HTERT RPE-1 (cell line): ENCODE data around the gene MAP1S.
"Not testable (repeated sequence)": the region's sequence is repeated elsewhere in the genome, so short reads cannot be mapped to it uniquely, and the experiment has no call there.

ENCODE experiments used
- in situ Hi-C: fragments of 300-500 bp; cut with MboI; formaldehyde crosslinking; loops from 4 replicates; pipeline ENCODE4 v1.14.3; 2020; ENCODE audit warnings: low sequenced_read_pairs

MAP1S gene

DNA sequence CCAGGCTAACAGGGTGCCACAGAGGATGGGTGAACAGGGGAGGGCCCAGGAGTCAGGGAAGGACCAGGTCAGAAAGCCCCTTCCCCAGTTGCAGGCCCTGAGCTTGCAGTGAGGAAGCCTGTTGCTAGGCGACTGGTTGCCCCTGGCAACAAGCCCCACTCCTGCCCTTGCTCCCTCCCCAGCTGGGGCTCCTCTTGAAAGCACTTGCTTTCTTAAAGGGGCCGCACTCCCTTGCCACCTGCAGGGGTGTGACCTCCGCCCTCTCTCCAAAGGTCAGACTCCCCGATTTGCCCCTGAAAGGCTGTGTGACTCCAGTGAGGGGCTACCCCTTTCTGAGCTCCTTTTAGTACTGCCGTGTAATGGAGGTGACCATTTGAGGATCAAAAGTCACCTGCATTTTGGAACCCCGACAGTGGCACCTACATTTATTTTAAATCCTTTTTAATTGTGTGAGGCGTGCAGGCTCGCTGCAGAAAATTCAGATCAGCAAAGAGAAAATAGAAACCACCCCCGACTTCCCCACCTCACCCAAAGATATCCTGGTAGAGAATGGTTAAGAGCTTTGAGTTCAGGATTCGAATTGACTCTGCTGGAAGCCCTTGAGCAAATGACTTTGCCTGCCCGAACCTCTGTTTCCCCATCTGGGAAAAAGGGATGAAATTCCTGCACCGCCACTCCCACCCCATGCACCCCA, 36.8 kb downstream of the MAP1S start:
- in situ Hi-C loops: no loop called here

DNA sequence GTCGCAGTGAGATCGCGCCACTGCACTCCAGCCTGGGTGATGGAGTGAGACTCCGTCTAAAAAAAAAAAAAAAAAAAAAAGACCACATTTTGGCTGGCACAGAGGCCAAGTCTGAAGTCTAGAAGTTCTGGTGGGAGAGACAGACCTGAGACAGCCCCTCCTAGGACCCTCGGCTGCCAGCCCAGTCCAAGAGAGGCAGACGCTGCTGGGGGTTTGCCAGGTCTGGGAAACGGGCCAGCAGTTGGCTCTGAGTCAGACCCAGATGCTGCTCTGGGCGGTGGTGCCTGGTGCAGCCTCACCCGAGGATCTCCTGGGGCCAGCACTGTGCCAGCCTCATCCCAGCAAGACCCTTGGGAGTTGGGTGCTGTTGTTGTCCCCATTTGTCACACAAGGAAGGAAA, 37.8 kb downstream of the MAP1S start:
- in situ Hi-C loops: no loop called here

DNA sequence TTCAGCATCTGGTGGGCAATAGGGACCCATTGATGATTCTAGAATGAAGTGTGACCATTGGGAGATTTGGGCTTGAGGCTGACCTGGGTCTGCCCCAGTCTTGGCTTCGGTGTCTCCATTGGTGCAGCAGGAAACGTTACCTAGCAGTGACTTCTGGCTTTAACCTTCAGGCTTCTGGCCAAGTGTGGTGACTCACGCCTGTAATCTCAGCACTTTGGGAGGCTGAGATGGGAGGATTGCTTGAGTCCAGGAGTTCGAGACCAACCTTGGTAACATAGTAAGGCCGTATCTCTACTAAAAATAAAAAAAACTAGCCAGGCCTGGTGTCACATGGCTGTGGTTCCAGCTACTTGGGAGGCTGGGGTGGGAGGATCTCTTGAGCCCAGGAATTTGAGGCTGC, 39.2 kb downstream of the MAP1S start:
- in situ Hi-C loops: no loop called here

DNA sequence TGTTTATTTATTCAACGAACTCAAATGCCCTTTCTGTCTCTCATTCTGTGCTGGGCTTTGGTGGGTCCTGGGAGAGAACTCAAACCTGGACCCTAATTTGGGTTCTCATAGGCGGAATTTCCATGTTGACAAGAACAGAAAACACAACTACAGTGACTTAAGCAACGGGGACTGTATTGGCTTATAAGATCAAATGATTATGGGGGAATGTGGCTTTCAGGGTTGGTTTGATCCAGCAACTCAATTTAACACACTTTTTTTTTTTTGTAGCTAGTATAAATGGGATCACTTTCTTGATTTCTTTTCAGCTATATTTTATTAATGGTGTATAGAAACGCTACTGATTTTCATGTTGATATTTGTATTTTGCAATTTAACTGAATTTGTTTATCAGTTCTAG, 41.9 kb downstream of the MAP1S start:
- in situ Hi-C loops: no loop called here

DNA sequence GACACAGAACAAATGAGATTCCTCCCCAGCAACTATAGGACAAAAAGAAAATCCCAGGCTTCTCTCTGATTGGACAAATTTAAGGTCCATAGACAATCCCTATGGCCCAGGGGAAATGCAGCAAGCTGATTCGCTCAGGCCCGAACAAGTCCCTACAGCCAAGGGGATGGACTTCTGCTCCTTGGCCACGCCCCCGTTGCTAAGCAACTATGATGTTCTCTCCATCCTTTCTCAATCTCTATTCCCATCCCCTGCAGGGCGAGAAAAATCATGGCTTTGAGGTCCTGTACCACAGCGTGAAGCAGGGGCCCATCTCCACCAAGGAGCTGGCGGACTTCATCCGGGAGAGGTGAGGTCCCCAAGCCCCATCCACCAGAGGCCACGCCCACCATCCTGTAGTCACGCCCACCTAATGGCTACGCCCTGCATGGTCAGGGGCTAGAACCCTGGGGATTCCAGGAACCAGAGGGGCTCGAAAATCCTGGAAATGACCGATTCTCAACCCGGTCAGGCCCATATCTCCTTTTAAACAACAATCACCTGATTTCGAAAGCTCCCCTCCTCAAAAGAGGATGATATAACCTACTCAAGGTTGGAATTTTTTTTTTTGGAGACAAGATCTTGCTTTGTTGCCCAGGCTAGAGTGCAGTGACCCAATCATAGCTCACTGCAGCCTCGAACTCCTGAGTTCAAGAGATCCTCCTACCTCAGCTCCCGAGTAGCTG, 43.4 kb downstream of the MAP1S start:
- in situ Hi-C loops: no loop called here

DNA sequence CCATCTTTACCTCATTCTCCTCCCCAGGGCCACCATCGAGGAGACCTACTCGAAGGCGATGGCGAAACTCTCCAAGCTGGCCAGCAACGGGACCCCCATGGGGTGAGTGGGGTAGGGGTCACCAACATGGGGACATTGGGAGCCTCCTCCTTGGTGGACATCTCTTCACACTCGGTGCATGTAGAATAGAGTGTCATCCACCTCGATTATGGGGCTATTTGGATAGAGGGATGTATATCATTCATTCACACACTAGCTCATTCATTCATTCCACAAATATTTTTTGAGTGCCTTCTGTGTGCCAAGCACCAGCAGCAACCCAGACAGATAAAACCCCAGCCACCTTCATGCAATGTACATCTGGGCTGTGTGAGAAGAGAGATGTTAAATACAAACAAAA, 45.1 kb downstream of the MAP1S start:
- in situ Hi-C loops: no loop called here

DNA sequence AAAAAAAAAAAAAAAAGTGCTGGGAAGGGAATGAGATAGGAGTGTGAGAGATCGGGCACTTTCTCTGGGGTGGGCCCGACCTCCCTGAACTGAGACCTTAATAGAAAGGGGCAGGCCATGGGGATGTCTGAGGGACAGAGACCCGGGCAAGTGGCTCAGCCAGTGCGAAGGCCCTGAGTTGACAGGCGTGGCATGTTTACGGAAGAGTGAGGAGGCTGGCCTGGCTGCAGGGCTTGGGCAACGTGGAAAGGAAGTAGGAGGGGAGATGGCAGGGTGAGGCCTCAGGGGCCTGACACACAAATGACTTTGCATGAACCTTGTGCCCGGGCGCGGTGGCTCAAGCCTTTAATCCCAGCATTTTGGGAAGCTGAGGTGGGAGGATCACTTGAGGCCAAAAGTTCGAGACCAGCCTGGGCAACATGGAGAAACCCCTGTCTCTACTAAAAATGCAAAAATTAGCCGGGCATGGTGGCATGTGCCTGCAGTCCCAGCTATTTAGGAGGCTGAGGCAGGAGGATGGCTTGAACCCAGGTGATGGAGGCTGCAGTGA, 45.9 kb downstream of the MAP1S start:
- in situ Hi-C loops: no loop called here

DNA sequence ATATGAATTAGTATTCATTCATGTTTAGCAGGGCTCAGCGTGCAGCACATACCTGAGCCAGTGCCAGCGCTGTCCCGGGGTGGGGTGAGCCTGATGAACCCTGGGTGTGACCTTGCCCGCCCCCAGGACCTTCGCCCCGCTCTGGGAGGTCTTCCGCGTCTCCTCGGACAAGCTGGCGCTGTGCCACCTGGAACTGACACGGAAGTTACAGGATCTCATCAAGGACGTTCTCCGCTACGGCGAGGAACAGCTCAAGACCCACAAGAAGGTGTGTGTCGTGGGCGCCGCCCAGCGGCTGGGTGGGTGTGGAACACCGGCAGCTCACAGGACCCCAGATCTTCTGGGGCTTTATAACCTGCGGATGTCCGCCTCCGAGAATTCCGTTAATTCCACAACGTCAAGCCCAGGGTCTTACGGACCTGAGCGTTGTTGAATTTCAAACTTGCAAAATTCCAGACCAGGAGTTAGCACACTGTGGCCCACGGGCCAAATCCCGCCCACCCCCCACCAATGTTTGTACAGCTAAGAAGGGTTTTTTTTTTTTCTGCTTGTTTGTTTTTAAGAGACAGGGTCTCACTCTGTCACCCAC, 47.4 kb downstream of the MAP1S start:
- in situ Hi-C loops: no loop called here

DNA sequence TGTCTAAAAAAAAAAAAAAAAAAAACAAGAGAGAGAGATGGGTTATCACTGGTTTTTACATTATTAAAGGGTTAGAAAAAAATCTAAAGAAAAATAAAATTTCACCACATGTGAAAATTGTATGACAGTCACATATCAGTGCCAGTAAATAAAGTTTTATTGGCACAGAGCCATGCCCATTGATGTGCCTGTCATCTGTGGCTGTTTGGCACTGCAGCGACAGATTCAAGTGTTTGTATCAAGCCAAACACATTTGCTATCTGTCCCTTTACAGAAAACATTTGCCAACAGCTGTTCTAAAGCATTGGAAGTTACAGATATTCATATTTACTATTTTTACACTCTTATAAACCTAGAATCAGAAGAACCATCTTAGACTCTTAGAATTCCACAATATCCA, 48.3 kb downstream of the MAP1S start:
- in situ Hi-C loops: no loop called here

DNA sequence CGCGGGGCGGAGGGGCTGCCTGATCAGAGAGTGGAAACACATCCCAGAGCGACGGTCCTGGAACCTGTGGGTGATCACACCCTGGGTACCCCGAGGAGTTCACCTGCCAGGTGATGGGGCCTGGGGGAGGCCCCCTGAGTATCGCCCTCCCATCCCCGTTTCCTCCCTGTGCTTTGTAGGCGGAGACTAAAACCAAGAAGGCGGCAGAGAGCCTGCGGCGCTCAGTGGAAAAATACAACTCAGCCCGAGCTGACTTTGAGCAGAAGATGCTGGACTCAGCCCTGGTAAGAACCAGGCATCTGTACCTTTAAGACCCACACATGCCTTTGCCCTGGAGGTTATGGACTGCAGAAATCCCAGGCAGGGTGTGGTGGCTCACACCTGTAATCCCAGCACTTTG, 51.3 kb downstream of the MAP1S start:
- in situ Hi-C loops: no loop called here

DNA sequence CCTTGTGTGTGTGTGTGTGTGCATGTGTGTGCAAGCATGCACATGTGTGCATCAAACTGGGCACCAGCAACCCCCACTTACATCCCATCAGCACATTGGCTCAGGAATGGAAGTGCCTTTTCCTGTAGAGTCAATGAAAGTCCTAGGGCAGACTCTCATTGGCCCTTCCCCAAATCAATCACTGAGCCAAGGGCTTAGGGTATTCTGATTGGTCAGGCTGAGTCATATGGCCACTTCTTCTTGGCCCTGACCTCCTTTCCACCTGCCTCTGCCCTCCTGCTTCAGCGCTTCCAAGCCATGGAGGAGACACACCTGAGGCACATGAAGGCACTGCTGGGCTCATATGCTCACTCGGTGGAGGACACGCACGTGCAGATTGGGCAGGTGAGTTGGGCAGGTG, 52.9 kb downstream of the MAP1S start:
- in situ Hi-C loops: no loop called here

DNA sequence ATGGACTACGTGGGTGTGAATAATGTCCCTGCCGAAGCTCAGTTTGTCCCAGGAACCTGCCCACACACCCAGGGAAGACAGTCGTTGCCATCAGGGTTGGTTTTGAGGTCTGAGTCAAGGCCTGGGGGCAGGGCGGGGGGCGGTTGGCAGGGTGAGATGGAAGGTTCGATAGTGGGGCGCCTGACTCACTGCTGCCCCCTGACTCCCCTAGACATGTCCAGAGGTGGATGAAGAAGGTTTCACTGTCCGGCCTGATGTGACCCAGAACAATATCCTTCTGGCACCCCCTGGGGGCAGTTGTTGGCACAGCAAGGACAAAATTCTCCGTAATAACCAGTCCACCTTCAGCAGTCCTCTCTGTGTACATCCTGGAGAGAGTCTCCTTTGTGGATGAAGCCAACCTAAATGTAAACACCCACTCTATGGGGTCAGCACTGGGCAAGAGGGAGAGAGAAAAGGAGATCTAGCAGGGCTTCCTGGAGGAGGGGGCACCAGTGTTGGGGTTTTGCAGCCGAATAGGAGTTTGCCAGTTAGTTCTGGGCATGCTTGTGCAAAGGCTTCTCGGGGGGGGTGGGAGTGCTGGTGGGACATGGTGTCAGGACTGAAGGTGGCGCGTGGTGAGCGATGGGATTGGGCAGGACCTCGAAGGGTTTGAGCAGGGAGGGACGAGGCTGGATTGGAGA, 56.1 kb downstream of the MAP1S start:
- in situ Hi-C loops: no loop called here

DNA sequence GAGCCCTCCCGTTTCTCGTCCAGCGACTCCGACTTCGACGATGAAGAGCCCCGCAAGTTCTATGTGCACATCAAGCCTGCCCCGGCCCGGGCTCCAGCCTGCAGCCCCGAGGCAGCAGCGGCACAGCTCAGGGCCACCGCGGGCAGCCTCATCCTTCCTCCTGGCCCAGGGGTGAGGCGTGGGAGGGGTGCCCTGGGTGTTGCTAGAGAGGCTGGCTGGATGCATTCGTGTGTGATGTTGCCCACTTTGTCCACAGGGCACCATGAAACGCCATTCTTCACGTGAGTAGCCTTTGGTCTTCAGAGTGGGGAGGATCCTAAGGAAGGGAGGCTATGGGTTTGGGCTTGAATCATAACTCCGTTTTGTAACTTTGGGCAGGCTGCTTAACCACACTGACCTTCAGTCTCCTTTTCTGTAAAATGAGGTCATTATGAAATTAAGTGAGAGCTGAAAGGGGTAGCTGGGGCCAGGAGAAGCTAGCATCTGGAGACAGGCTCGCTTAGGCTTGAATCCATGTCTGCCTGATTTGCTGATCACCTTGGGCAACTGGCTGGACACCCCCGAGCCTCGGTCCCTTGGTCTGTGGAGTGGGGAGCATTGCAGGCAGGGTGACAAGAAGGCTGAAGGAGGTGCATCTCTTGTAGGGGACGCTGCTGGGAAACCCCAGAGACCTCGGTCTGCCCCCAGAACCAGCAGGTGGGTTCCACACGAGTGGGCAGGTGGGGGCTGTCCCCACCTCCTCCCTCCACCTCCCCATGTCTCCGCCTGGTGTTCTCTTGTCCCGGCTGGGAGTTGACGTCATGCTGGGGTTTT, 56.9 kb downstream of the MAP1S start:
- in situ Hi-C loops: no loop called here

DNA sequence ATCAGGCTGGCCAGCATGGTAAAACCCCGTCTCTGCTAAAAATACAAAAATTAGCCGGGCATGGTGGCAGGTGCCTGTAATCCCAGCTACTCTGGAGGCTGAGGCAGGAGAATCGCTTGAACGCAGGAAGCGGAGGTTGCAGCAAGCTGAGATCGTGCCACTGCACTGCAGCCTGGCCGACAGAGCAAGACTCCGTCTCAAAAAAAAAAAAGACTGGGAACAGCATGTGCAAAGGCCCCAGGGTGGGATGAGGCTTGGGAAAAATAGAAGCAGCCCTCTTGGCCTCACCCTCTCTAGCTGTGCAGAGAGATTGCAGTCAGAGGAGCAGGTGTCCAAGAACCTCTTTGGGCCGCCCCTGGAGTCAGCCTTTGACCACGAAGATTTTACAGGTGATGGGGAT, 58.6 kb downstream of the MAP1S start:
- in situ Hi-C loops: not testable (repeated sequence)

DNA sequence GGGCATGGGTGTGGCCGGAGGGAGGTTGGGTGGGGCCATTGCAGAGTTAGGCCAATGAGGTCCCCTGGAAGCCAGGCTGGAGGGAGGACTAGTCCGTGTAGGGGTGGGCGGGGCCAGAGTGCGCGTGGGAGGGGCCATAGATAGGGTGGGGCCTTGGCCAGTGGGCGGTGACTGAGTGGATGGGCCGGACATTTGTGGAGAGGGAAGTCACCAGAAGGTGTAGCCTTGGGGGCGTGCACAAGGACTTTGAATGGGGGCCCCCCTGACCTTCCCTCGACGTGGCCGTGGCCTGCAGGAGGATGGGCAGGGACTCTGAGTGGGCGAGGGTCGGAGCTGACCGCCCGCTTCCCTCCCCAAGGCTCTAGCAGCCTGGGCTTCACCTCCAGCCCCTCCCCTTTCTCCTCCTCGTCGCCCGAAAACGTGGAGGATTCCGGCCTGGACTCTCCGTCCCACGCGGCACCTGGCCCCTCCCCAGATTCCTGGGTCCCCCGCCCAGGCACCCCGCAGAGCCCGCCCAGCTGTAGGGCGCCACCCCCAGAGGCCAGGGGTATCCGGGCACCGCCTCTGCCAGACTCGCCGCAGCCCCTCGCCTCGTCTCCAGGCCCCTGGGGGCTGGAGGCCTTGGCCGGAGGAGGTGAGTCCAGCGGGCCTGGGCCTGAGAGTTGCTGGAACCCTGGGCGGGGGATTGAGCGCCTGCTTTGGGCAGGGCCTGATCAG, 59.1 kb downstream of the MAP1S start:
- in situ Hi-C loops: no loop called here

DNA sequence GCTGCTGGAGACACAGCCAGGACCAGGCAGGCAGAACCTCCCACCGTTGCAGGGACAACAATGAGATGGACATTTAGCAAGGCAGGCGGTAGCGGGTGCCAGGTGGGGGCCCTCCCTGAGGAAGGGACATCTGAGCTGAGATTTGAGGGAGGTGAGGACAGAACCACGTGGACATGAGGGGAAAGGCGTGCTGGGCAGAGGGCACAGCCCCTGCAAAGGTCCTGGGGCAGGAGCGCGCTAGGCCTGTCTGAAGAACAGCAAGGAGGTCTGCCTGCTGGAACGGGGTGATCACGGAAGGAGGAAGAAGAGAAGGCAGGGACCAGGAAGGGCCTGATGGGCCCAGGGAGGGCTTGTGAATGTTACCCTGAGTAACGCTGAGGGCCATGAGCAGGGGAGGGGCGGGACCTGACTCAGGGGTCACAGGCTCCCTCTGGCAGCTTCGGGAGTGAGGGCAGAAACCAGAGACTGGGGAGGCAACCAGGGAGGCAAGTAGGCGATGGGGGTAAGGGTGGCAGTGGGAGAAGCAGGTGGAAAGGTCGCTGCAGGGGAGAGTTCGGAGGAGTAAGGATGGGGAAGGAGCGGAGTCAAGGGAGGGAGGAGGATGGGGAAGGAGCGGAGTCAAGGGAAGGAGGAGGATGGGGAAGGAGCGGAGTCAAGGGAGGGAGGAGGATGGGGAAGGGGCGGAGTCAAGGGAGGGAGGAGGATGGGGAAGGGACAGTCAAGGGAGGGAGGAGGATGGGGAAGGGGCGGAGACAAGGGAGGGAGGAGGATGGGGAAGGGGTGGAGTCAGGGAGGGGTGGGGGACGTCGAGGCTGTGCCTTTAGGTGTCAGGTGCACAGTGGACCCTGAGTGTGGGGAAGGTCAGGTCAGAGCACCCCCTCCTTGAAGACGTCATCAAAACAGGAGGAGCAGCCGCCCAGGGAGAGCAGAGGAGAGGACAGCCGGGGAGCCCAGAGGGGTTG, 60.0 kb downstream of the MAP1S start:
- in situ Hi-C loops: no loop called here

DNA sequence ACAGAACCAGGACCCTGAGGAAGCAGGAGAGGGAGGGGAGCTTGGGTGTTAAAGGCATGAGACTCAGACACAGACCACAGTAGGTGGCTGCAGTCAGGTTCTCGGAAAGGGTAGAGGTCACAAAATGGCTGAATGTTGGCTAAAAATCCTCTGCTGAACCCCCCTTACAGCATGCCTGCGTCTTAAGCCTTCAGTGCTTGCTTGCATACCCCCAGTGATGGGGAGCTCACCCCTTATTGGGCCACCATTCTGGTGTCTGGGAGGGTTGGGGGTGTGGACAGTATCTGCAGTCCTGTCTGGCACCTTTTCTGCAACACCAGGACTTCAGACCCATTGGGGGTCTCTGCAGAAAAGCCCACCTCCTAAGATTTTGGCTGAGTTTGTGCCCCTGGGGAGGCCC, 61.5 kb downstream of the MAP1S start:
- in situ Hi-C loops: no loop called here

DNA sequence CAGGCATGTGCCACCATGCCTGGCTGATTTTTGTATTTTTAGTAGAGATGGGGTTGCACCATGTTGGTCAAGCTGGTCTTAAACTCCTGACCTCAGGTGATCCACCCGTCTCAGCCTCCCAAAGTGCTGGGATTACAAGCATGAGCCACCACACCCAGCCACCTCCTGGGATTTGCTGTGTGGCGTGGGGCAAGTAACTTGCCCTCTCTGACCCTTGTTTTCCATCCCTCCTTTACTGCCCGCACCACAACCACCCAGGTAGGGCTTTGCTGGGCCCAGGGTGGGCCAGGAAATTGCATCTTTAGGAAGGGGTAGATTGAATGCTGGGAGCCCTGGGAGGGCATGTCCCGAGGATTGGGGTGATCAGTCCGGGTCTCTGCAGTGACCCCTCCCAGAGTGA, 64.4 kb downstream of the MAP1S start:
- in situ Hi-C loops: not testable (repeated sequence)
